Subcutaneous adipose tissue (tissue), 4 donors: ENCODE results near the gene TM2D3. TPM values are rescaled to one million over a fixed set of nuclear protein-coding genes. Genes with fewer than 3 reads are reported as not detected.

Source experiments
- total RNA-seq, 4 donors: library from RNA; depleted of rRNA; stranded (reverse); fragments of >200 nt; gene quantifications; one replicate each; pipeline ENCODE4 v1.1.0, GENCODE V29; 2016
- TF ChIP-seq, protein P1 (sequence below): fragments of 450-650 bp; IDR thresholded peaks from one replicate; pipeline ENCODE4 v1.5.1; 2016; ENCODE audit warnings: low read depth, mild to moderate bottlenecking, control low read depth, antibody characterized with exemption, moderate library complexity

The TM2D3 gene
- total RNA-seq, 4 donors from 2014 or later, result 38.4 to 60.7 (median 47.7) TPM

DNA sequence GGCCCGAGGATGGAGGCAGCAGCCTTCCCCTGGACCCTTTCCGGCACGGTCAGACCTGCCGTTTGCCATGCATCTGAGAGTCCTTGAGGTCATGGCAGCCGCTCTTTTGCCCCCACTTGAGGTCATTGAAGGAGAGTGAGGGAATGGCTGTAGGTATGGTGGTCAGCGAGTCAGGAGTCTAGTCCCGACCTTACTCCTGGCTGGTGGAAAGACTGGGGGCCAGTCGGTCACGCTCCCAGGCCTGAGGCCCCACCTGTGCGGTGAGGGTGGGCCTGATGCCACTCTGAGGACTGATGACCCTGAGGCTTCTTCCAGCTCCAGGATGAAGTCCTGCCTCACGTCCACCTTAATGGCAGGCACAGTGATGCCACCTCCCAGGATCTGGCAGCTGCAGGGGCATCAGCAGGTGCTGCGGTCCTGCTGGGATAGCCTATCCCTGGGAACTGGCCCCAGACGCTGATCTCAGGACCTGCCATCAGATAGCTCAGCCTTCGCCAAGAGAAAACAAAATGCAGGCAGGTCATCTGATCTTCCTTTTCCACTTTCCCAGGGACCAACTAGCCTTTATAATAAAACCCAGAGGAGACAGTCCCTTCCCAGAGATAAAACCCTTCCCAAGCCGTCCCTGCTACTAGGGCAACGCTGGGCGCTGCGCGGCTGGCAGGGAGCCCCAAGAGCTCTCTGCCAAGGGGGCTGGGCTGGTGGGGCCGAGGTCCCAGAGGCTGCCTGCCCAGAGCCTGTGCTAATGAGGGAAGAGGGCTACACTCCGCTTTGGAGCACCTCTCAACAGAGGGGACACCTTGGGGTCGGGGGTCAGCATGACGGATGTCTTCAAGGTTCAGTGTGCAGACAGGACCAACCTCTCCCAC is 42.2 kb downstream of the TM2D3 start:
- TF ChIP-seq, protein P1, sequence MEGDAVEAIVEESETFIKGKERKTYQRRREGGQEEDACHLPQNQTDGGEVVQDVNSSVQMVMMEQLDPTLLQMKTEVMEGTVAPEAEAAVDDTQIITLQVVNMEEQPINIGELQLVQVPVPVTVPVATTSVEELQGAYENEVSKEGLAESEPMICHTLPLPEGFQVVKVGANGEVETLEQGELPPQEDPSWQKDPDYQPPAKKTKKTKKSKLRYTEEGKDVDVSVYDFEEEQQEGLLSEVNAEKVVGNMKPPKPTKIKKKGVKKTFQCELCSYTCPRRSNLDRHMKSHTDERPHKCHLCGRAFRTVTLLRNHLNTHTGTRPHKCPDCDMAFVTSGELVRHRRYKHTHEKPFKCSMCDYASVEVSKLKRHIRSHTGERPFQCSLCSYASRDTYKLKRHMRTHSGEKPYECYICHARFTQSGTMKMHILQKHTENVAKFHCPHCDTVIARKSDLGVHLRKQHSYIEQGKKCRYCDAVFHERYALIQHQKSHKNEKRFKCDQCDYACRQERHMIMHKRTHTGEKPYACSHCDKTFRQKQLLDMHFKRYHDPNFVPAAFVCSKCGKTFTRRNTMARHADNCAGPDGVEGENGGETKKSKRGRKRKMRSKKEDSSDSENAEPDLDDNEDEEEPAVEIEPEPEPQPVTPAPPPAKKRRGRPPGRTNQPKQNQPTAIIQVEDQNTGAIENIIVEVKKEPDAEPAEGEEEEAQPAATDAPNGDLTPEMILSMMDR, result no peak

DNA sequence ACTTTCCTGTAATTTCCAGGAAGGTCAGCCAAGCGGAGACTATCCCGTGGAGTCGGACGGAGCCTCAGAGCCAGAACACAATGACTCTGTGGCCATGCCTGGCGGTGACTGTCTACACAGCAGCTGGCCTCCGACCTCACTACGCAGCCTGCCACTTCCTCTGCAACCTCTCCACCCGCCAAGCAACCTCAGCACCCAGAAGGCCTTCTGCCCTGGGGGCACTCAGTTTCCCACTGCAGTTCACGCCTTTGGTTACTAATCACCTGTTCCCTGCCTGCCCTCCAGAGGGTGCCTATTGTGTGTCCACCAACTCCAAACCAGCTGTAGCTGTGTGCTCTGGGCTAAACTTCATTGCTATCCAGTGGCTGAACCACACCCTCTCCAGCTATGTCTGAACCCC is 44.0 kb downstream of the TM2D3 start:
- TF ChIP-seq, protein P1, result no peak

DNA sequence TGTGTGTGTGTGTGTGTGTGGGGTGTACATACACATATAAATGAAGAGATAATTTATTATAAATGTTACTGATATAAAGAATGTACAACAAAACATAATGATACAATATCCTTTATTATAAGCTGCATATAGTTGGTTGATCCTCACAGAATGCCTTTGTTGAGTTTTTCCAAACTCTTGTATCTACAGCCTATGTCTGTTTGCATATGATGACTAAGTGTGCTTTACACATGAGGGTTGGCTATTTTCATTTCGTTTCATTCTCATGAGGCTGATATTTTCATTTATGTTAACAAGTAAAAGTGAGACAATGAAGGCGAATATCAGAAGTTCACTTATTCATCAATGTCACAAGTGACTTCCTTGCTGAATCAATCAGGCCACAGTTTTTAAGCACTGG is 45.1 kb downstream of the TM2D3 start:
- TF ChIP-seq, protein P1, result no peak

DNA sequence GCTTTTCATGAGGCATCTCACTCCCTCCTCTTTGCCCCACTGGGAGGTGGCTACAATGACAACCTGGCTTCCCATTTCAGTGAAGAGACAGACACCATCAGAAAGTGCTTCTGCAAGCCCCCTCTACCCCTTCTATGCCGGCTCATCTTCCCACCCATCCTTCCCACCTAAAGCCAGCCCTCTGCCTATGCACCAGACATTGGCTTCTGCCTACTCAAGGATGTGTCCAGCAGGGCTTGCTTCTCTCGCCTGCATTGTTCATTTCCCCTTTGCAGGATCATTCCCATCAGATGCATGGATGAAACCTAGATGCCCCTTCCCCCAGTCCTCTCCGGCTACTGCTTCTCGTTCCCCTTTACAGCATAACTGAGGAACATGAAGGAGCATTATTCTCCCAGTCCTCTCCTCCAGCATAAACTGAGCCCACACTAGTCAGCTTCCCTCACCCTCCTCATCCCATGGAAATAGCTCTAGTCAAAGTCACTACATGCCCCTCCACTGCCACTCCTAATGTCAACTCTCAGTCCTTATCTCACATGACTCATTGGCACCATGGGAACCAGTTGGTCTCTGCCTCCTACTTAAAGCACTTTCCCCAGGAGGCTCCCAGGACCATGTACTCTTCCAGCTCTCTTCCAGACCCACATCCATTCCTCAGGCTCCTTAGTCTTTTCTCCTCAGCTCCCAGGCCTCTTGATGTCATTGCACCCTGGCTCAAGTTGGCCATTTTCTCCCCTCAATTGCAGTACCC is 47.9 kb downstream of the TM2D3 start:
- TF ChIP-seq, protein P1, result no peak

DNA sequence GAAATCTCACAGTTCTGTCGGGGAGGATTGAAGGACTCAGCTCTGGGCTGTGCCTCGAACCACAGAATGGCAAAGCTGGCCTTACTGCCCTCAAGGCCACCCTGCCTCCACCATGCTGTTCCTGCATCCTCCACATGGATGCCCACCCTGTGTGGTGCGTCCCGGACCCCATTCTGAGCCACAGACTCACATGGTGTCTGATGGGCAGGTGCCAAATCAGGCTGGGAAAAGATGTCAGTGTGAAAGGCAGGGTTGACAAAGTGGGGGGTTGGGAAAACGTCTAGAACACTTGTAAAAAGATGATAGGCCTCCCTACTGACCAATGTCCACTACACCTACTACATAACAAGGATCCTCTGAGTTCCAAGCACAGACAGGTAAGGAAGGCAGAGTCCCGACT is 49.4 kb downstream of the TM2D3 start:
- TF ChIP-seq, protein P1, result no peak

DNA sequence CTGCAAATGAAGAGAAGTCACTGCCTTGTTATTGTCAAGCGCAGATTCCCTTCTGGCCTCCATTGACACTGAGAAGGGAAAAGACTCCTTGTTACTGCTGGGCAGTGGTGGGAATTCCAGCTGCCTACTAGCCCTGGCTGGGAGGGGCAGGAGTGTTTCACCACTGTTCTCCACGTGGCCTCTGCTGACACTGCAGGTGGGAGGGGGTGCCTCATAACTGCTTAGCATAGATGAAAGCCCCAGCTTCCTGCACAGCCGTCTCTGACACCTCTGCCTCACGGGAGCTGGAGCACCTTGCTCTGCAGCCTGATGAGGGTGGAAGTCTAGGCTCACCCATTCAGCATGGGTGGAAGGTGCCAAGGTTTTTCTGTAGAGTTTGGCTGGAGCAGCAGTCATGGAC is 52.1 kb downstream of the TM2D3 start:
- TF ChIP-seq, protein P1, result no peak

DNA sequence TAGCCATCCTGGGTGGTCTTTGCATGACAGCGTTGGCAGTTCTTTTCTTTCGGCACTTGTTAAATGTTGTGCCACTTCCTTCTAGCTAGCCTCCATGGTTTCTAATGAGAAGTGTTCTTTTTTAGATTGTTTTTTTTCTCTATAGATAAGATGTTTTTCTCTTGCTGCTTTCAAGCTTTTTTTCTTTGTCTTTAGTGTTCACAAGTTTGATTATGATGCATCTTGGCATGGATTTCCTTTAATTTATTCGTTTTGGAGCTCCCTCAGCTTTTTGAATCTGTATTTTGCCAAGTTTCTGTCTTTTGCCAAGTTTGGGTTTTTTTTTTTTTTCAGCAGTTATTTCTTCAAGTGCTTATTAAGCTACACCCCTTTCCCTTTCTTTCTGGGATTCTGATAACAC is 53.1 kb downstream of the TM2D3 start:
- TF ChIP-seq, protein P1, result no peak
